Activated CD8-positive, alpha-beta memory T cell treated with anti-CD3 and anti-CD28 coated beads for 24 hours (primary cell): ENCODE results near the gene MDP1.

Source experiments
- DNase-seq: peaks from one replicate; pipeline ENCODE4 v3.0.0-alpha.2; 2020

The MDP1 gene

GRCh38 chr14:24197056-24197450 is 18.8 kb downstream of the MDP1 start:
- no peak for DNase-seq

- no peak for DNase-seq
Measured at GRCh38 chr14:24196071-24197055, 19.5 kb downstream of the MDP1 start.

- peak; percentile 95 for DNase-seq
Measured at GRCh38 chr14:24195186-24196070, 20.4 kb downstream of the MDP1 start, which contains the start of gene TM9SF1. TM9SF1 (minus strand) TSS chr14:24195441; CDS start chr14:24195019, 422 bp downstream.

GRCh38 chr14:24194873-24195185 is 21.0 kb downstream of the MDP1 start:
- DNase-seq, result no peak

GRCh38 chr14:24194186-24194872 is 21.5 kb downstream of the MDP1 start:
- DNase-seq, result no peak

GRCh38 chr14:24192933-24193332 is 22.9 kb downstream of the MDP1 start:
- no peak for DNase-seq

GRCh38 chr14:24190416-24190815 is 25.4 kb downstream of the MDP1 start:
- DNase-seq, result no peak

- no peak for DNase-seq
Measured at GRCh38 chr14:24189460-24189859, 26.4 kb downstream of the MDP1 start.

- DNase-seq, result no peak
Measured at GRCh38 chr14:24189059-24189375, 26.8 kb downstream of the MDP1 start.

GRCh38 chr14:24188251-24189058 is 27.4 kb downstream of the MDP1 start, which contains the start of gene IPO4:
IPO4 (minus strand) TSS chr14:24188816; CDS start chr14:24188787, 29 bp downstream.
- peak; percentile 95 for DNase-seq

GRCh38 chr14:24187539-24187915 is 28.3 kb downstream of the MDP1 start:
- DNase-seq, result no peak

GRCh38 chr14:24186831-24187538 is 28.9 kb downstream of the MDP1 start:
- no peak for DNase-seq

GRCh38 chr14:24185741-24186140 is 30.1 kb downstream of the MDP1 start:
- no peak for DNase-seq

GRCh38 chr14:24185026-24185425 is 30.8 kb downstream of the MDP1 start:
- DNase-seq, result no peak

- no peak for DNase-seq
Measured at GRCh38 chr14:24184104-24184970, 31.5 kb downstream of the MDP1 start.

GRCh38 chr14:24183014-24183481 is 32.8 kb downstream of the MDP1 start:
- DNase-seq, result no peak

GRCh38 chr14:24182110-24182882 is 33.6 kb downstream of the MDP1 start:
- no peak for DNase-seq

GRCh38 chr14:24181371-24182077 is 34.3 kb downstream of the MDP1 start:
- DNase-seq, result no peak
